ENCODE results near the gene RTN4. TPM values are rescaled to one million over a fixed set of nuclear protein-coding genes. Genes with fewer than 3 reads are reported as not detected.

The RTN4 gene
- total and polyA plus RNA-seq, 2 experiments from 2014 or later: 284 to 455 TPM

GRCh38 chr2:55063713-55064323 is 13.6 kb upstream of the RTN4 start:
- Histone ChIP-seq H3K27ac (no peak overlapping the region), H3K9me2 (replicated peaks; ENCODE audit: insufficient read depth) (no peaks in the 10 kb centered on the region), H3K9me3 (ENCODE audit: low read depth) (no peaks in the 10 kb centered on the region), H2AFZ (no peak overlapping the region), H3K4me2 (no peak overlapping the region), H3K79me2 (no peaks in the 10 kb centered on the region), H3K4me3 (no peak overlapping the region), H3K36me3 (replicated peaks; ENCODE audit: insufficient read depth, low read depth) (no peaks in the 10 kb centered on the region), H4K20me1 (ENCODE audit: insufficient read depth, poor library complexity, severe bottlenecking) (no peaks in the 10 kb centered on the region), H3K4me1 (ENCODE audit: insufficient read depth) (no peaks in the 10 kb centered on the region), H3K27me3 (no peaks in the 10 kb centered on the region)
- TF ChIP-seq EZH2 (IDR thresholded peaks at IDR 0.05; ENCODE audit: borderline replicate concordance): no peak
- TF ChIP-seq, protein P1, sequence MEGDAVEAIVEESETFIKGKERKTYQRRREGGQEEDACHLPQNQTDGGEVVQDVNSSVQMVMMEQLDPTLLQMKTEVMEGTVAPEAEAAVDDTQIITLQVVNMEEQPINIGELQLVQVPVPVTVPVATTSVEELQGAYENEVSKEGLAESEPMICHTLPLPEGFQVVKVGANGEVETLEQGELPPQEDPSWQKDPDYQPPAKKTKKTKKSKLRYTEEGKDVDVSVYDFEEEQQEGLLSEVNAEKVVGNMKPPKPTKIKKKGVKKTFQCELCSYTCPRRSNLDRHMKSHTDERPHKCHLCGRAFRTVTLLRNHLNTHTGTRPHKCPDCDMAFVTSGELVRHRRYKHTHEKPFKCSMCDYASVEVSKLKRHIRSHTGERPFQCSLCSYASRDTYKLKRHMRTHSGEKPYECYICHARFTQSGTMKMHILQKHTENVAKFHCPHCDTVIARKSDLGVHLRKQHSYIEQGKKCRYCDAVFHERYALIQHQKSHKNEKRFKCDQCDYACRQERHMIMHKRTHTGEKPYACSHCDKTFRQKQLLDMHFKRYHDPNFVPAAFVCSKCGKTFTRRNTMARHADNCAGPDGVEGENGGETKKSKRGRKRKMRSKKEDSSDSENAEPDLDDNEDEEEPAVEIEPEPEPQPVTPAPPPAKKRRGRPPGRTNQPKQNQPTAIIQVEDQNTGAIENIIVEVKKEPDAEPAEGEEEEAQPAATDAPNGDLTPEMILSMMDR (IDR thresholded peaks at IDR 0.05; ENCODE audit: poor library complexity): no peak
- TF ChIP-seq EZH2phosphoT487 (IDR thresholded peaks at IDR 0.05; ENCODE audit: low read depth, severe bottlenecking, unreplicated experiment): no peak
- 97% methylated on average over 6 of the region's 6 CpGs for WGBS (ENCODE audit: low lambda C conversion rate, missing lambda C conversion rate)
- DNase-seq (ENCODE audit: low spot score): no peak

DNA sequence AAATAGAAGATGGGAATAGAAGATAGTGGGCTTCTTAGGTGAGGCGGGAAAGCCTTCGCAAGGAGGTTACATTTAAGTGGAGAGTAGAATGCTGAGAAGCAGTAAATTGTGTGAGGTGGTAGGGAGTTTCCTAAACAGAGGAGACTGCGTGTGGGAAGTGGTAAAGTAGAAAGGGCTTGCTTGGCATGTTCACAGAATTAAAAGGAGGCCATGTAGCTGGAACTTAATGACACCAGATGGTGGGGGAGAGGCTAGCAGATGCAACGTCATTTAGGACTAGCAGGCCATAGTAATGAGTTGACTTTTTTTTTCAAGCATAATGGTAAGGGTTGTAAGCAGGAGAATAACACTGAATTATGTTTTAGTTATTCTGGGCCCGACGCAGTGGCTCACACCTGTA is 13.0 kb upstream of the RTN4 start:
- TF ChIP-seq EZH2 (IDR thresholded peaks at IDR 0.05; ENCODE audit: borderline replicate concordance) (no peak), EZH2phosphoT487 (IDR thresholded peaks at IDR 0.05; ENCODE audit: low read depth, severe bottlenecking, unreplicated experiment) (no peak)
- TF ChIP-seq, protein P1 (IDR thresholded peaks at IDR 0.05; ENCODE audit: poor library complexity): no peak
- 92% methylated on average over 6 of the region's 6 CpGs for WGBS (ENCODE audit: low lambda C conversion rate, missing lambda C conversion rate)

GRCh38 chr2:55062754-55063153 is 12.5 kb upstream of the RTN4 start:
- H4K20me1 ChIP-seq (ENCODE audit: insufficient read depth, poor library complexity, severe bottlenecking): no peaks in the 10 kb centered on the region
- TF ChIP-seq EZH2 (IDR thresholded peaks at IDR 0.05; ENCODE audit: borderline replicate concordance) (no peak), EZH2phosphoT487 (IDR thresholded peaks at IDR 0.05; ENCODE audit: low read depth, severe bottlenecking, unreplicated experiment) (no peak)
- TF ChIP-seq, protein P1 (IDR thresholded peaks at IDR 0.05; ENCODE audit: poor library complexity): no peak
- H2AFZ ChIP-seq: no peak overlapping the region
- H3K79me2 ChIP-seq: no peaks in the 10 kb centered on the region
- no peak overlapping the region for H3K4me2 ChIP-seq
- H3K9me2 ChIP-seq (replicated peaks; ENCODE audit: insufficient read depth): no peaks in the 10 kb centered on the region
- WGBS (ENCODE audit: low lambda C conversion rate, missing lambda C conversion rate): 81% methylated on average over 1 of the region's 1 CpG
- H3K27me3 ChIP-seq: no peaks in the 10 kb centered on the region
- H3K36me3 ChIP-seq (replicated peaks; ENCODE audit: insufficient read depth, low read depth): no peaks in the 10 kb centered on the region
- no peak for DNase-seq (ENCODE audit: low spot score)
- H3K4me1 ChIP-seq (ENCODE audit: insufficient read depth): no peaks in the 10 kb centered on the region
- H3K27ac ChIP-seq: no peak overlapping the region
- no peaks in the 10 kb centered on the region for H3K9me3 ChIP-seq (ENCODE audit: low read depth)
- no peak overlapping the region for H3K4me3 ChIP-seq

More for the DNA sequence above, 13.0 kb upstream of the RTN4 start:
- no peaks in the 10 kb centered on the region for H4K20me1 ChIP-seq (ENCODE audit: insufficient read depth, poor library complexity, severe bottlenecking)
- H3K4me3 ChIP-seq: no peak overlapping the region
- DNase-seq (ENCODE audit: low spot score): no peak
- H3K4me2 ChIP-seq: no peak overlapping the region
- H3K9me3 ChIP-seq (ENCODE audit: low read depth): no peaks in the 10 kb centered on the region
- no peak overlapping the region for H3K27ac ChIP-seq
- no peaks in the 10 kb centered on the region for H3K27me3 ChIP-seq
- H2AFZ ChIP-seq: no peak overlapping the region
- H3K36me3 ChIP-seq (replicated peaks; ENCODE audit: insufficient read depth, low read depth): no peaks in the 10 kb centered on the region
- H3K9me2 ChIP-seq (replicated peaks; ENCODE audit: insufficient read depth): no peaks in the 10 kb centered on the region
- no peaks in the 10 kb centered on the region for H3K4me1 ChIP-seq (ENCODE audit: insufficient read depth)
- no peaks in the 10 kb centered on the region for H3K79me2 ChIP-seq
